ENCODE measurements around the gene NNAT. TPM values are rescaled to one million over a fixed set of nuclear protein-coding genes. Genes with fewer than 3 reads are reported as not detected.

Gene NNAT
- total and polyA plus RNA-seq, 2 donors (not counting 3 experiments of a cell fraction or from before 2014, with no cell fraction given) = 2.3 to 32.9 TPM

DNA sequence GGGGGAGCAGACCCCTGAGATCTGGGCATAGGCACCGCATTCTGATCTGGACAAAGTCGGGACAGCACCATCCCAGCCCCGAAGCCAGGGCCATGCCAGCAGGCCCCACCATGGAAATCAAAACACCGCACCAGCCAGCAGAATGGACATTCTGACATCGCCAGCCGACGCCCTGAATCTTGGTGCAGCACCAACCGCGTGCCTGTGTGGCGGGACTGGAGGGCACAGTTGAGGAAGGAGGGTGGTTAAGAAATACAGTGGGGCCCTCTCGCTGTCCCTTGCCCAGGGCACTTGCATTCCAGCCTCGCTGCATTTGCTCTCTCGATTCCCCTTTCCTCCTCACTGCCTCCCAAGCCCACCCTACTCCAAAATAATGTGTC is 2.0 kb downstream of the NNAT start:
- peaks cover 77% of the 10 kb centered on the region for H3K79me2 ChIP-seq (ENCODE audit: control insufficient read depth, insufficient read depth, low read length)
- peaks cover 0 to 7% of the 10 kb centered on the region in 2 experiments for H3K36me3 ChIP-seq (ENCODE audit: control insufficient read depth in 2 of 2, extremely low read depth in 1 of 2, insufficient read depth in 2 of 2, low read length in 2 of 2)
- ChIA-PET POLR2A (no interaction called here), CTCF (no interaction called here)
- H3K9ac ChIP-seq (replicated peaks; ENCODE audit: extremely low read depth, insufficient read depth, low read length) = no peak overlapping the region
- intact Hi-C loops (cut with micrococcal nuclease) = no loop called here
- H3K27me3 ChIP-seq (ENCODE audit: control insufficient read depth in 2 of 2, insufficient read depth in 2 of 2, low read length in 2 of 2) = no peaks in the 10 kb centered on the region
- peaks cover 3% of the 10 kb centered on the region for H4K20me1 ChIP-seq (replicated peaks; ENCODE audit: control insufficient read depth, extremely low read depth, insufficient read depth, low read length)
- H3K9me3 ChIP-seq (replicated peaks; ENCODE audit: control insufficient read depth, insufficient read depth, low read length) = no peaks in the 10 kb centered on the region
- TF ChIP-seq JUN (IDR thresholded peaks at IDR 0.05; ENCODE audit: borderline replicate concordance, insufficient read depth, insufficient read length, low read depth) (no peak), MYC (IDR thresholded peaks at IDR 0.05; ENCODE audit: low read depth, low read length) (no peak), EZH2 (IDR thresholded peaks at IDR 0.05; ENCODE audit: borderline replicate concordance, low read depth, low read length, severe bottlenecking) (no peak)
- H2AFZ ChIP-seq (ENCODE audit: low read depth, low read length) = no peak overlapping the region
- no peaks in the 10 kb centered on the region for H3K9me1 ChIP-seq (replicated peaks; ENCODE audit: control insufficient read depth, extremely low read depth, insufficient read depth, low read length)
- no peak for FAIRE-seq
- dilution Hi-C loops (cut with MboI; ENCODE audit: extremely low pct_ligation_motif_present, low sequenced_read_pairs) = loop anchor here (25.0 kb wide), 1 partner anchor 261 kb away; the partner anchor contains the start of gene GHRH
- no peak overlapping the region for H3K27ac ChIP-seq (ENCODE audit: insufficient read depth, low read depth, low read length)
- H3K4me3 ChIP-seq (replicated peaks in 1 of 3; ENCODE audit: insufficient read depth in 1 of 3, low read depth in 1 of 3, low read length in 3 of 3) = no peak overlapping the region
- DNase-seq (ENCODE audit: low read depth, low spot score) = no peak
- no TSS peak for BruUV-seq (replicated peaks)
- H3K4me2 ChIP-seq (ENCODE audit: insufficient read depth, low read length) = no peak overlapping the region
- peaks cover 46% of the 10 kb centered on the region for H3K4me1 ChIP-seq (ENCODE audit: control insufficient read depth, extremely low read depth, insufficient read depth, low read length)

DNA sequence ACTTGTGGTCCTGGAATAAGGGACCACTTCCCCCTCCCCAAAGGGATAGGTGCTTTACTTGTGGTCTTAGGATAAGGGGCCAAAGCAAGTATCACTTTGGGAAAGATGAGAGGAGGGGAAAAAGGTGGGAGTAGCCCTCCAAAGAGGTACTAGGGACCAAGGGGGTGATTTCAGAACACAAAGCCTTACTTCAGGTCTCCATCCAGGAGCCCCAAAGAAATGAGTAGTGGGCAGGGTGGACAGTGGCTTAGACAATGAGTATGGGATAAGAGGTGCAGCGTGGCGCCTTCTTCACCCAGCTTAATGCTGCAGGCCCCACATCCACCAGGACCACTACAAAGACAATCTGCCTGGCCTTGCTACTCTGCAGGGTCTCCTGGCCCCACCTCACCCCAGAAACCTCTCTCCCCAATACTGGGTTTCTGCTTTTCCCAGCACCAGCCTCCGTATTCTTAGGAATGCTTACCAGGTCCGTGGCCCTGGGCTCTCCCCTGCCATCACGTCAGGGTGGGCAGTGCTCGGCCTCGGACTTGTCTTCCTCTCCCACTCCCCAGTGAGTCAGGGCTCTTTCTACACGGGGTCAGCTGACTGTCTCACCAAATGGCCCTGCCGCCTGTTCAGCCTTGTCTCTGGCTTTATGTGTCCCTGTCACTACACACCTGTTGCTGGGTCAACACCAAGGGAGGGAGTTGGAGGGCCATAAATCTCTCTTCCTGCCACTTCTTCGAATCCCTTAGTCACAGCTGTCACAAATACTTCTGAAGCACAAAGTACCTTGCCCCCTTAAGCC is 3.1 kb downstream of the NNAT start:
- H3K27me3 ChIP-seq (ENCODE audit: control insufficient read depth in 2 of 2, insufficient read depth in 2 of 2, low read length in 2 of 2) = no peaks in the 10 kb centered on the region
- H3K9me3 ChIP-seq (replicated peaks; ENCODE audit: control insufficient read depth, insufficient read depth, low read length) = no peaks in the 10 kb centered on the region
- no peak for TF ChIP-seq JUN (IDR thresholded peaks at IDR 0.05; ENCODE audit: borderline replicate concordance, insufficient read depth, insufficient read length, low read depth)
- TF ChIP-seq, protein P1, sequence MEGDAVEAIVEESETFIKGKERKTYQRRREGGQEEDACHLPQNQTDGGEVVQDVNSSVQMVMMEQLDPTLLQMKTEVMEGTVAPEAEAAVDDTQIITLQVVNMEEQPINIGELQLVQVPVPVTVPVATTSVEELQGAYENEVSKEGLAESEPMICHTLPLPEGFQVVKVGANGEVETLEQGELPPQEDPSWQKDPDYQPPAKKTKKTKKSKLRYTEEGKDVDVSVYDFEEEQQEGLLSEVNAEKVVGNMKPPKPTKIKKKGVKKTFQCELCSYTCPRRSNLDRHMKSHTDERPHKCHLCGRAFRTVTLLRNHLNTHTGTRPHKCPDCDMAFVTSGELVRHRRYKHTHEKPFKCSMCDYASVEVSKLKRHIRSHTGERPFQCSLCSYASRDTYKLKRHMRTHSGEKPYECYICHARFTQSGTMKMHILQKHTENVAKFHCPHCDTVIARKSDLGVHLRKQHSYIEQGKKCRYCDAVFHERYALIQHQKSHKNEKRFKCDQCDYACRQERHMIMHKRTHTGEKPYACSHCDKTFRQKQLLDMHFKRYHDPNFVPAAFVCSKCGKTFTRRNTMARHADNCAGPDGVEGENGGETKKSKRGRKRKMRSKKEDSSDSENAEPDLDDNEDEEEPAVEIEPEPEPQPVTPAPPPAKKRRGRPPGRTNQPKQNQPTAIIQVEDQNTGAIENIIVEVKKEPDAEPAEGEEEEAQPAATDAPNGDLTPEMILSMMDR (IDR thresholded peaks at IDR 0.05; ENCODE audit: extremely low read depth in 1 of 2, insufficient read depth in 1 of 2, low read depth in 1 of 2, low read length in 2 of 2) = no peak
- no peak for TF ChIP-seq EZH2 (IDR thresholded peaks at IDR 0.05; ENCODE audit: borderline replicate concordance, low read depth, low read length, severe bottlenecking)
- TF ChIP-seq POLR2A (IDR thresholded peaks at IDR 0.05; ENCODE audit: low read depth, low read length) = no peak
- no peak for TF ChIP-seq POLR2AphosphoS5 (IDR thresholded peaks at IDR 0.05; ENCODE audit: insufficient read depth, low read depth, low read length)
- TF ChIP-seq, protein P2, sequence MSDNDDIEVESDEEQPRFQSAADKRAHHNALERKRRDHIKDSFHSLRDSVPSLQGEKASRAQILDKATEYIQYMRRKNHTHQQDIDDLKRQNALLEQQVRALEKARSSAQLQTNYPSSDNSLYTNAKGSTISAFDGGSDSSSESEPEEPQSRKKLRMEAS (IDR thresholded peaks at IDR 0.05; ENCODE audit: insufficient read depth, insufficient read length) = no peak
- TF ChIP-seq MYC (IDR thresholded peaks at IDR 0.05; ENCODE audit: low read depth, low read length) = no peak
- TF ChIP-seq FOS (IDR thresholded peaks at IDR 0.05; ENCODE audit: borderline replicate concordance, insufficient read depth, low read length) = no peak
- intact Hi-C loops (cut with micrococcal nuclease) = no loop called here
- ChIA-PET POLR2A (no interaction called here), CTCF (no interaction called here)
- H3K9me1 ChIP-seq (replicated peaks; ENCODE audit: control insufficient read depth, extremely low read depth, insufficient read depth, low read length) = no peaks in the 10 kb centered on the region
- BruUV-seq (replicated peaks) = no TSS peak
- no peak overlapping the region for H2AFZ ChIP-seq (ENCODE audit: low read depth, low read length)
- H3K4me2 ChIP-seq (ENCODE audit: insufficient read depth, low read length) = no peak overlapping the region
- dilution Hi-C loops (cut with MboI; ENCODE audit: extremely low pct_ligation_motif_present, low sequenced_read_pairs) = loop anchor here (25.0 kb wide), 1 partner anchor 262 kb away; the partner anchor contains the start of gene GHRH
- peaks cover 0 to 2% of the 10 kb centered on the region in 2 experiments for H3K36me3 ChIP-seq (ENCODE audit: control insufficient read depth in 2 of 2, extremely low read depth in 1 of 2, insufficient read depth in 2 of 2, low read length in 2 of 2)
- peaks cover 3% of the 10 kb centered on the region for H4K20me1 ChIP-seq (replicated peaks; ENCODE audit: control insufficient read depth, extremely low read depth, insufficient read depth, low read length)
- FAIRE-seq (no peak), DNase-seq (ENCODE audit: low read depth, low spot score) (no peak)
- peaks cover 43% of the 10 kb centered on the region for H3K4me1 ChIP-seq (ENCODE audit: control insufficient read depth, extremely low read depth, insufficient read depth, low read length)
- H3K9ac ChIP-seq (replicated peaks; ENCODE audit: extremely low read depth, insufficient read depth, low read length) = no peak overlapping the region
- no peak overlapping the region for H3K27ac ChIP-seq (ENCODE audit: insufficient read depth, low read depth, low read length)
- H3K79me2 ChIP-seq (ENCODE audit: control insufficient read depth, insufficient read depth, low read length) = peaks cover 72% of the 10 kb centered on the region
- H3K4me3 ChIP-seq (replicated peaks in 1 of 3; ENCODE audit: insufficient read depth in 1 of 3, low read depth in 1 of 3, low read length in 3 of 3) = no peak overlapping the region

All from endothelial cell of umbilical vein (primary cell).